Measurements from ENCODE around the gene ATP5F1E.
"Not testable (repeated sequence)": the region's sequence is repeated elsewhere in the genome, so short reads cannot be mapped to it uniquely, and the experiment has no call there.

Gene ATP5F1E

GRCh38 chr20:58990651-58991445, 41.3 kb downstream of the ATP5F1E start:
- ATAC-seq (replicated peaks) (no peak), DNase-seq (no peak)
- Mint-ChIP-seq H3K27ac (peak overlapping the region; percentile 71), H3K36me3 (peaks cover 59 to 72% of the 10 kb centered on the region in 2 donors), H3K9me3 (no peaks in the 10 kb centered on the region), H3K4me3 (peak overlapping the region in 1 of 2 donors; percentile 8), H3K4me1 (peaks cover 20 to 55% of the 10 kb centered on the region in 2 donors), H3K27me3 (no peaks in the 10 kb centered on the region)

- ATAC-seq (replicated peaks) (no peak), DNase-seq (no peak)
- Mint-ChIP-seq H3K27ac (peak overlapping the region; percentile 65), H3K9me3 (no peaks in the 10 kb centered on the region), H3K4me3 (no peak overlapping the region), H3K36me3 (peaks cover 48 to 64% of the 10 kb centered on the region in 2 donors), H3K27me3 (no peaks in the 10 kb centered on the region), H3K4me1 (peaks cover 15 to 51% of the 10 kb centered on the region in 2 donors)
Observed at GRCh38 chr20:58989196-58989595, 42.9 kb downstream of the ATP5F1E start.

- H3K9me3 Mint-ChIP-seq = no peaks in the 10 kb centered on the region
- H3K27ac Mint-ChIP-seq = peak overlapping the region; percentile 65
- H3K4me3 Mint-ChIP-seq = no peak overlapping the region
- no peak for DNase-seq
- peaks cover 43 to 62% of the 10 kb centered on the region in 2 donors for H3K36me3 Mint-ChIP-seq
- peaks cover 18 to 51% of the 10 kb centered on the region in 2 donors for H3K4me1 Mint-ChIP-seq
- no peaks in the 10 kb centered on the region for H3K27me3 Mint-ChIP-seq
- ATAC-seq (replicated peaks) = no peak
Observed at GRCh38 chr20:58988565-58988882, 43.6 kb downstream of the ATP5F1E start.

GRCh38 chr20:58987790-58988564, 44.2 kb downstream of the ATP5F1E start:
- Mint-ChIP-seq H3K36me3 (peaks cover 42 to 58% of the 10 kb centered on the region in 2 donors), H3K27ac (no peak overlapping the region)

GRCh38 chr20:58986968-58987517, 45.1 kb downstream of the ATP5F1E start:
- Mint-ChIP-seq H3K27ac (peak overlapping the region; percentile 0), H3K4me3 (no peak overlapping the region), H3K27me3 (no peaks in the 10 kb centered on the region), H3K9me3 (peaks cover 0 to 3% of the 10 kb centered on the region in 2 donors), H3K36me3 (peaks cover 38 to 58% of the 10 kb centered on the region in 2 donors), H3K4me1 (peaks cover 24 to 48% of the 10 kb centered on the region in 2 donors)
- no peak for DNase-seq
- ATAC-seq (replicated peaks) = no peak

More at GRCh38 chr20:58987790-58988564, 44.2 kb downstream of the ATP5F1E start:
- Mint-ChIP-seq H3K27me3 (no peaks in the 10 kb centered on the region), H3K4me3 (no peak overlapping the region), H3K9me3 (no peaks in the 10 kb centered on the region), H3K4me1 (peaks cover 18 to 45% of the 10 kb centered on the region in 2 donors)
- no peak for DNase-seq
- ATAC-seq (replicated peaks) = no peak

DNA sequence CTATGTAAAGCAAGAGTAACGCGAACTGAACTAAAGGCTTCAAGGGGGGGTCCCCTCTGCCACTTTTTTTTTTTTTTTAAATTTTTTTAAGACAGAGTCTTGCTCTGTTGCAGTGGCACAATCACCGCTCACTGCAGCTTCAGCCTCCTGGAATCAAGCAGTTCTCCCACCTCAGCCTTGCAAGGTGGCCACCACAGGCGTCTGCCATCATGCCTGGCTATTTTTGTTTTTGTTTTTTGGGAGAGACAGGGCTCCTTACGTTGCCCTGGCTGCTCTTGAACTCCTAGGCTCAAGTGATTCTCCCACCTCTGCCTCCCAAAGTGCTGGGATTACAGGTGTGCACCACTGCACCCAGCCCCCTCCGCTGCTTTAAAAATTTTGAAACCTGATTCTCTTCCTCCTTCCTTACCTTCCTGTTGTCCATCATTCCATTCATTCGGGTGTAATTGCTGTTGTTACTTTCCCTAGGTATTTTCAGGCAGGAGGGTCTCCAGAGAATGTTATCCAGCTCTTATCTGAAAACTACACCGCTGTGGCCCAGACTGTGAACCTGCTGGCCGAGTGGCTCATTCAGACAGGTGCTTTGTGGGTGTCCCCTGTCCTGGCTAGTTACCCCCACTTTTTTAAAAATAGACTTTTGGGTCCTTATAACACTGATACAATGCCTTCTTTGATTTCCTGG, 45.7 kb downstream of the ATP5F1E start:
- no peak for ATAC-seq (replicated peaks)
- H3K27ac Mint-ChIP-seq = peak overlapping the region; percentile 0

DNA sequence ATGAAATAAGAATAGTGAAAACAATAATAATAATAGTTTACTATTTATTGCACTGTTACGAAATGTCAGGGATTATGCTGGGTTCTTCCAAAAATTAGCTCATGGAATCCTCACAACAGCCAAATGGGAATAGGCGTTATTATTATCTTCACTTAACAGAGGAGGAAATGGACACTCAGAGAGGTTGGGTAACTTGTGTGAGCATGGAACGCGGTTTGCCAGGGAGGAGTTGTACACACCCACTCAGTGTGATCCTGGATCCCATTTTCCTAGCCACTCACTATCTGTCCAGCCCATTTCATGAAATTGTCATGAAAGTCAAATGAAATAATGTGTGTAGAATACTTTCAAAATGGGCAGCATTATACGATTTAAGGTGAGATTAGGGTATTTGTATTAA, 46.5 kb downstream of the ATP5F1E start:
- DNase-seq = no peak
- peaks cover 24 to 49% of the 10 kb centered on the region in 2 donors for H3K4me1 Mint-ChIP-seq
- H3K36me3 Mint-ChIP-seq = peaks cover 27 to 46% of the 10 kb centered on the region in 2 donors
- no peak overlapping the region for H3K27ac Mint-ChIP-seq
- H3K9me3 Mint-ChIP-seq = peaks cover 0 to 3% of the 10 kb centered on the region in 2 donors
- no peaks in the 10 kb centered on the region for H3K27me3 Mint-ChIP-seq
- ATAC-seq (replicated peaks) = no peak
- no peak overlapping the region for H3K4me3 Mint-ChIP-seq

More for the DNA sequence above, 45.7 kb downstream of the ATP5F1E start:
- Mint-ChIP-seq H3K4me3 (no peak overlapping the region), H3K27me3 (no peaks in the 10 kb centered on the region), H3K36me3 (peaks cover 33 to 53% of the 10 kb centered on the region in 2 donors), H3K4me1 (peaks cover 24 to 49% of the 10 kb centered on the region in 2 donors), H3K9me3 (peaks cover 0 to 3% of the 10 kb centered on the region in 2 donors)
- DNase-seq = no peak

- Mint-ChIP-seq H3K36me3 (peaks cover 23 to 44% of the 10 kb centered on the region in 2 donors), H3K27me3 (no peaks in the 10 kb centered on the region), H3K4me1 (peaks cover 26 to 49% of the 10 kb centered on the region in 2 donors), H3K4me3 (no peak overlapping the region), H3K9me3 (peaks cover 0 to 3% of the 10 kb centered on the region in 2 donors), H3K27ac (peak overlapping the region; percentile 4)
- DNase-seq (no peak), ATAC-seq (replicated peaks) (no peak)
Observed at GRCh38 chr20:58984691-58985090, 47.4 kb downstream of the ATP5F1E start.

GRCh38 chr20:58983115-58983468, 49.0 kb downstream of the ATP5F1E start:
- not testable (repeated sequence) for H3K27ac Mint-ChIP-seq

DNA sequence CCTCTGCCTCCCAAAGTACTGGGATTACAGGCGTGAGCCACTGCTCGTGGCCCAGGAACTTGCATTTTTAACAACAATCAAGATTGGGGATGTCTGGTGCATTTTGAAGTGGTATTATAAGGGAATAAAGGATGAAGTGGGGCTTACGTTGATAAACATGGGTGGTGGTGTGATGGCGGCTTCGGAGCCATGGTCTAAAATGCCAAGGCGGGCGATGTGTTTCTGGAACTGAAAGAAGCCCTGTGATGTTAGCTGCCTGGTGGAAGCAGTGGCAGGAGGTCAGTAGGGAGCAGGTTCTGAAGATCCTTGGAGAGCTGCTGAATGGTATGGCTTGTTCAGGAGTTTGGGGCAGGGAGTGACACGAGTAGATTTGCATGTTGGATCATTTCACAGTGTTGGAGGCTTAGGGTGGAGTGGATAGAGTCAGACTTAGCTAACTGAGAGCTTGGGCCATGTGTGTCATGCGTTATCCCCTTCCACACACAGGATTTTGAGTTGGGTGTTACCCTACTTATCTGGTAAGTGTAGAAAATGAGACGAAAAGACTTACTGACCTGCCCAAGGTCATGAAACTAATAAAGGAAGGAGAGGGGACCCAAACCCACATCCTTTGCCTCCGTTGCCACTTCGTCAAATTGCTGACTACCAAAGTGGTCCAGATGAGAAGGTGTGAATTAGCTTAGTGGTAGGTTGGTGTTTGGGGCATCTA, 49.6 kb downstream of the ATP5F1E start:
- Mint-ChIP-seq H3K27ac (peak overlapping the region; percentile 83), H3K4me1 (peaks cover 33 to 46% of the 10 kb centered on the region in 2 donors), H3K4me3 (peak overlapping the region; percentile 89 to 92), H3K27me3 (no peaks in the 10 kb centered on the region), H3K9me3 (peaks cover 0 to 3% of the 10 kb centered on the region in 2 donors), H3K36me3 (peaks cover 12 to 29% of the 10 kb centered on the region in 2 donors)
- ATAC-seq (replicated peaks) = no peak
- DNase-seq = no peak

More at GRCh38 chr20:58983115-58983468, 49.0 kb downstream of the ATP5F1E start:
- not testable (repeated sequence) for H3K4me3 Mint-ChIP-seq; ATAC-seq (replicated peaks); H3K9me3 Mint-ChIP-seq; DNase-seq; H3K27me3 Mint-ChIP-seq
- Mint-ChIP-seq H3K36me3 (peaks cover 17 to 34% of the 10 kb centered on the region in 2 donors), H3K4me1 (peaks cover 33 to 50% of the 10 kb centered on the region in 2 donors)

- H3K36me3 Mint-ChIP-seq = peaks cover 9 to 22% of the 10 kb centered on the region in 2 donors
- DNase-seq = peak; percentile 9
Observed at GRCh38 chr20:58981628-58982364, 50.3 kb downstream of the ATP5F1E start.

DNA sequence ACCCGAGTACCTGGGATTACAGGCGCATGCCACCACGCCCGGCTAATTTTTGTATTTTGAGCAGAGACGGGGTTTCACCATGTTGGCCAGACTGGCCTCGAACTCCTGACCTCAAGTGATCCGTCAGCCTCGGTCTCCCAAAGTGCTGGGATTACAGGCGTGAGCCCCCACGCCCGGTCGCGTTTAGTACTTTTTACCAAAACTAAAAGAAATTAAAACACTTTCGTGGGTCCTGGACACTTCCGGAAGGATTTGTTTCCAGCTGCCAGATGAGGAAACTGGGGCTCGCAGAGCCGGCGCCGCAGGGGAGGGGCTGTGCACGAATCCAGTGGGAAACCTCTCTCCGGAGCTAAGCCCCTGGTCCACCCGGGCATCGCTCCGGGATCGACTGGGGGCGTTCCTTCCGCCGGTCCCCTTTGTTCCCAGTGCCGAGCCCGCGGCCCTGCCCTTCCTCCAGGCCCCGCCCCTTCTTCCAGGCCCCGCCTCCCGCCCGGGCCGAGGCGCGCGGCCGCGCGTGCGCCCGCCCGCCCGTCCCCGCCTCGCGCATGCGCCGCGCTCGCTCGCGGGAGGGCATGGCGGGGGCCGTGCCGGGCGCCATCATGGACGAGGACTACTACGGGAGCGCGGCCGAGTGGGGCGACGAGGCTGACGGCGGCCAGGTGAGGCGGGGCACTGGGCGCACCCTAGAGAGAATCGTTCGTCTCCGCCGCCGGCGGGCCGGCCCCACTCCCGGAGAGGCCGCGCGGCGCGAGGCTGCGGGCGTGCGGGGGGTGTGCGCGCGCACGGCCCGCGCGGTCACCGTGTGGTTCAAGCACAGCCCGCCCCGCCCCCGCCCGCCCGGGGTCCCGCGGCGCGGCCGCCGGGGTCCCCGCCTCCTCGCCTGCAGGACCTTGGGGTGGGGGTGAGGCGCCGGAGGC, 51.2 kb downstream of the ATP5F1E start, which contains the start of gene NELFCD:
Gene NELFCD, plus strand, starts transcription at position 546 of the 917 bp plus-strand sequence. Its CDS starts 54 bp downstream, at position 600.
- H3K9me3 Mint-ChIP-seq = peaks cover 2 to 8% of the 10 kb centered on the region in 2 donors
- peak; percentile 85 to 88 for ATAC-seq (replicated peaks)

More at GRCh38 chr20:58981628-58982364, 50.3 kb downstream of the ATP5F1E start:
- peak overlapping the region; percentile 94 for H3K27ac Mint-ChIP-seq
- no peaks in the 10 kb centered on the region for H3K27me3 Mint-ChIP-seq
- peak overlapping the region; percentile 89 to 92 for H3K4me3 Mint-ChIP-seq
- ATAC-seq (replicated peaks) = peak; percentile 20 to 33
- peaks cover 30 to 48% of the 10 kb centered on the region in 2 donors for H3K4me1 Mint-ChIP-seq
- H3K9me3 Mint-ChIP-seq = peaks cover 0 to 5% of the 10 kb centered on the region in 2 donors

More for the DNA sequence above, 51.2 kb downstream of the ATP5F1E start, which contains the start of gene NELFCD:
- H3K27ac Mint-ChIP-seq = peak within 1 kb of the TSS; percentile 94
- H3K4me1 Mint-ChIP-seq = peaks cover 30 to 52% of the 10 kb centered on the region in 2 donors
- peak within 1 kb of the TSS; percentile 89 to 92 for H3K4me3 Mint-ChIP-seq
- peak; percentile 82 for DNase-seq
- H3K27me3 Mint-ChIP-seq = no peaks in the 10 kb centered on the region
- H3K36me3 Mint-ChIP-seq = peaks cover 7 to 19% of the 10 kb centered on the region in 2 donors

All from stimulated activated naive B cell treated with anti-CD40 and anti-IgM and Interleukin-4, amounts not matched to agents 10 μg/mL and 1 μg/mL and 100 μg/mL, for 72 hours (primary cell).